GM18861 (cell line): ENCODE results near the gene DNAJA3.
A peak's percentile ranks its signal among the peaks of the same experiment; 100 is the strongest.

Experiments
- ATAC-seq: cut with Tn5 transposase; IDR thresholded peaks from one replicate; pipeline ENCODE4 v1.9.1; 2021; ENCODE audit not compliant: unreplicated experiment

Gene DNAJA3

DNA sequence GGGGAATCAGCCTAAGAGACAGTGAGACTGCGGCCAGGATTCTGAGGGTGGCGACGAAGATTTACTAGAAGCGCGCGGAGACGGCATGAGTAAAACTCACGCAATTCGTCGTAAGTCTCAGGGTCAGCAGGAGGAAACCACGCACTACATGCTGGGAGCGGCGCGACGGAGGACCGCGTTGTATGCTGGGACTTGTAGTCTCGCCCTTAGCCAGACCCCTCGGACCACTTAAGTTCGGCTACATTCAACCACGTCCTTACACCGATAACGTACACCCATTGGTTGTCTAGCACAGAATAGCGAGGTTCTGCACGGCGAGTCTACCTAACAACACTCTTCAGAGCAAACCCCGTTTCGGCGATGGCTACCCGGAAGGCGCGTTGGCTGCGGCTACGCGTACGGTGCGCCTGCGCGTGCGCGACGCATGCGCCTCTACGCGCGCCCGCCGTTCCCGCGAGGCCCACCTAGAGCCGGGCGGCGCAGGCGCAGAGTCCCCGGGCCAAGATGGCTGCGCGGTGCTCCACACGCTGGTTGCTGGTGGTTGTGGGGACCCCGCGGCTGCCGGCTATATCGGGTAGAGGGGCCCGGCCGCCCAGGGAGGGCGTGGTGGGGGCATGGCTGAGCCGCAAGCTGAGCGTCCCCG, at the start of gene DNAJA3:
Gene DNAJA3 (plus strand): TSS at position 491 of the 643 bp plus-strand sequence. CDS start 14 bp downstream, at position 505.
- peak; percentile 83 for ATAC-seq

DNA sequence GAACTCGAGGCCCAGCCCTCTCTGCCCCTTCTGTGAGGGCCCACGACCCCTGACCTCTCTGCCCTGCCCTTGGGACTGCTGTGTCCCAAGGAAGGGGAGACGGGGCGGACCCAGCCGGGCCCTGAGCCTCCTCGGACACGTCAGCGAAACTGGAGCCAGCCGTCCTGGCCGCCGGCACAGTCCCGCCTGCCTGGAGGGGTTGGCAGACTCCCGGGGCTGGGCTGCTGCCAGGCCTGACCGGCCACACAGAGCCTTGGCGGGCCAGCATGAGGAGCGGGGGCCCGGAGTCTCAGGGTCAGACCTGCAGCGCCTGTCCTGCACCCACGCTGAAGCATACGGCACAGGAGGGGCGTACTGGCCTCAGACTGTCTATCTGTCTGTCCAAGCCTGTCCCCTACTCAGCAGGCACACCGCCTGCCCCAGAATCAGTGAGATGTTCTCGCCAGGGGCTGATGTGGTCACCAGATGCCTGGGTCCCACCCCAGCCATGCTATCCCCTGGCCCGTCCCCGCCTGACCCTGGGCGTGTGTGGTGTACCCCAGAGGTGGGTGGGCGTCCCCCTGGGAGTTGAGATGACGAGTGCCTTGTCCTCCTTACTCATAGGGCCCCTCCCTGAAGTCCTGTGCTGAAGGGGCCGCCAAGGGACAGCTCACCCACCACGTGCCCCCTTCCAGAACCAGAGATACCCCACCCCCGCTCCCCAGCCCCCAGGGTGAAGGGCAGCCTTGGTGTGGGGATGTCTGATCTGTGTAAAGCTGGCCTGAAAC, 49.4 kb upstream of the DNAJA3 start:
- ATAC-seq = no peak

DNA sequence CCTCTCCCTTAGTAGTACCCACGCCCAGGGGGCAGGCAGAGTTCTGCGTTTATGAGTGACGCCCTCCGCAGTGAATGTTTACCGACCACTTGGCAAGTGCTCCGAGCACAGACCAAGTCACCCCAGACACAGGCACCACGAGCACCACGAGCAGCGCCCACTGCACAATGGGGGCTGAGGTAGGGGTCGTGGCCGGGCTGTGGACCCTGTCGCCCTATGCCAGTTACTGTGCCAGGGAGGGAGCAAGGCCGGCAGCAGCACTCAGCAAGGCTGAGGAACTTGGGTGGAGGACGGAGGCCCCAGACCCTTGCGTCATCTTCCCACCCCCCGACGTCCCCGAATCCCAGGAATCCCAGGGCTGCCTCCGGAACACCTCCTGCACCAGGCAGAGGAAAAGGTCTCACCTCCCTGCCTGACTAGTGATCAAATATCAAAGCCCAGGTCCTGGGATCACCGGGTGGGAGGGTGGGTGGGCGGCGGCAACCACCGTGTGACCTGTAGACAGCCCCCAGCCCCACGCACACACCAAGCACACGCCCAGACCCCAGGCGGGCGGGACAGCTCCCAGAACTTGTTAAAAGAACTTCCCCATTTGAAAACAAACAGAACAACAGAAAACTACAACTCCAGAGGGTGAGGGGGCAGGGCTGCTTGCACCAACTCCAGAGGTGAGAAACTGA, 48.6 kb upstream of the DNAJA3 start:
- no peak for ATAC-seq

DNA sequence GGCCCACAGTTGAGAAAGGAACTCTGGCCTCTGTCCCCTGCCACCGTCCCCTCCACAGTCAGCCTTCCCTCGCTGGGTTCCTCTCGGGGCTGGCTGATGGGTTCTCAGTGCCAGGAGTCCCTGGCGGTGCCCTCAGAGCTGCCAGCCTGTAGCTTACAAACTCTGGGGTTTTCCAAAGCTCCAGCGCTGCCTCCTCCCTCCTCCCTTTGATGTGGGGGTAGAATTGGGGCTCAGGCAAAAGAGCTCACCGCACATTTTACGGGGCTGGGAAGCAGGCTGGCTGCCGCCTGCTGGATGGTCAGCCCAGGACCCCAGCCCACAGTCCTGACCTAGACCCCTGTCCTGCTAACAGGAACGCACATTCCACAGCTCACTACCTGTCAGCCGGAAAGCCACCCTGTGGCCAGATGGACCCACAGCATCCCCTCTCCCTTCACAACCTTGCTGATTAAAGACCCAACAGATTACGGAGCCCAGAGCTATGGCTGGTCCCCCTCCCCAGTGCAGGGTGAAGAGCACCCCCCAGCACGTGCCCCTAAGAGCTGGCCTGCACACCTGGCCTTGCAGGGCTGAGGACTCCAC, 48.0 kb upstream of the DNAJA3 start:
- no peak for ATAC-seq

DNA sequence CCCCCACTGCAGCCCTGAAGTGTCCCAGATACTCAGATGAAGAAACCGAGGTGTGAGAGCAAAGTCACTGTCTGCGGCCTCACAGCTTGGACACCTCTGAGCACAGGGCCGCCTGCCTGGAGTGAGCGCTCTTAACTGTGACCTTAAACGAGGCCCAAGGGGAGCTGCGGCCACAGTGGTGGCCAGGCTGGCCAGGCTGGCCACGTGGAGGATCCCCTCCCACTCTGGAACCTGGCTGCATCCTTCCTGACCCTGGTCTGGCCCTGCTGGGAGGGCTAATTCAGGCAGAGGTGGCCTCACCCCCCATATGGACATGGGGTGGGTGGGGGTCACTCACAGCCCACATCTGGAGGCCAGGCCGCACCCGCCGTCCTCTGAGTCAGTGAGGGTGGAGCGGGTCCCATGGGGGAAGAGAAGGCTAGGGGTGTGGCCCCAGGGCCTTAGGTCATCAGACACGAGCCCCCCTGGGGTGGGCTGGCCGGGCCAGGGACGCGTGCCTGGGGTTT, 47.5 kb upstream of the DNAJA3 start:
- no peak for ATAC-seq

DNA sequence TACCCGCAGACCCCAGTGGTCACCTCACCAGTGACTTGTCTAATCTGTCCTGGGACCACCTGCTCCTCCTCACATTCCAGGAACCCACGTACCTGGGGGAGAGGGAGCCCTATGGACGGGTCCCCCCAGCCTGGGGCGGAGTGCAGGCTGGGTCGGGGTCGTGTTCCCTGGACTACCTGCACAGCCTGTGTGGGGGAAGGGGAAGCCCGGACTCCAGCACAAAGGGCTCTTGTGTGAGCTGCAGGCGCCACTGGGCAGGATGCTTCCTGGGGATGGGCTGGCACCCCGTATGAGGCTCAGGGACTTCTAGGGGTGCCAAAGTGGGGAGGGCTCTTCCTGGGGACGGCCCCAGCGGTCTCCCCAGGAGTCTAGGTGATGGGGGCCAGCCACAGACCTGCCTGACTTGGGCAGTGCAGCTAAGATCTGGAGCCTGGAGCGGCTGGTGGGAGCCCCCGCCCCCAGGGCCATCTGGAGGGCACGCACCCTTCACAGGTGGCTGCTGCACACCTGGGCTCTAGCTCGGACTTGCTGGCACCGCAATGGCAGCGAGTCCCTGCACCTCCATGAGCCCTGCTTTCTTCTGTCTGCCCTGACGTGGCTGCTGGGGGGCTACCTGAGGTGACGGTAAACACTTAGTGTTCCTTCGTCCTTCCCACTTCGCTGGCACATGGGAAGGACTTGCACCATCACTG, 46.5 kb upstream of the DNAJA3 start:
- ATAC-seq = no peak

DNA sequence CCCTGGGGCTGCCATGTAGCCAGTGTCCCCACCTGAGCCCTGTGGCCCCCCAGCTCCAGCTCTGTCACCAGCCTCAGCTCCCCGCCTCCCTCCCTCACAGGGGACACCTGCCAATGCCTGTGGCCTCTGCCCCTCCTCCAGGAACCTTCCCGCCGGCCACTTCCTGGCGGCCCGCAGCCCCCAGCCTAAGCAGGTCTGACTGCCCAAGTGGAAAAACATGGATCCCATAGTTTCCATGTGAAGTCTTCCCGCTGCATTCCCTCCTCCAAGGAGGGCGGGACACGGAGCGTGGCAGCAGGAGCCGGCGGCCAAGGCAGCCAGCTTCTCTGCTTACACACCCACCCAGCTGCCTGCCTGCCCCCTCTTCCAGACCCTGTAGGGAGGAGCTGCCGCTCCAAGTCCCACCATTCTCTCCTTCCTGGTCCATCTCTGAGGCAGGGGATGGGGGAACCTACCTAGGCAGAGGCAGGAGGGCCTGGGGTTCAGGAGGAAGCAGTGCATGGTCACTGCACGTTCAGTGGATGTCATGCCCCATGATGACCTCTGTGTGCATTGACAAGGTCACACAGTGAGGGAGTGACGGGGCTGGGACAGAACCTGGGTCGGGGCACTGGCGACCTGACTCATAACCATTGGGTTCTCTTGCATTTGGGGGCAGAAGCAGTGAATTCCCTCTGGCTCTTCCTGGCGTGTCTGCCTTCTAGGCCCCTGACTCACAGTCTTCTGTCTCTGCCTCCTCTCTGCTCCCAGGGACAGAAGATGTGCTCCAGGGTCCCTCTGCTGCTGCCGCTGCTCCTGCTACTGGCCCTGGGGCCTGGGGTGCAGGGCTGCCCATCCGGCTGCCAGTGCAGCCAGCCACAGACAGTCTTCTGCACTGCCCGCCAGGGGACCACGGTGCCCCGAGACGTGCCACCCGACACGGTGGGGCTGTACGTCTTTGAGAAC, 45.3 kb upstream of the DNAJA3 start:
- ATAC-seq = no peak

DNA sequence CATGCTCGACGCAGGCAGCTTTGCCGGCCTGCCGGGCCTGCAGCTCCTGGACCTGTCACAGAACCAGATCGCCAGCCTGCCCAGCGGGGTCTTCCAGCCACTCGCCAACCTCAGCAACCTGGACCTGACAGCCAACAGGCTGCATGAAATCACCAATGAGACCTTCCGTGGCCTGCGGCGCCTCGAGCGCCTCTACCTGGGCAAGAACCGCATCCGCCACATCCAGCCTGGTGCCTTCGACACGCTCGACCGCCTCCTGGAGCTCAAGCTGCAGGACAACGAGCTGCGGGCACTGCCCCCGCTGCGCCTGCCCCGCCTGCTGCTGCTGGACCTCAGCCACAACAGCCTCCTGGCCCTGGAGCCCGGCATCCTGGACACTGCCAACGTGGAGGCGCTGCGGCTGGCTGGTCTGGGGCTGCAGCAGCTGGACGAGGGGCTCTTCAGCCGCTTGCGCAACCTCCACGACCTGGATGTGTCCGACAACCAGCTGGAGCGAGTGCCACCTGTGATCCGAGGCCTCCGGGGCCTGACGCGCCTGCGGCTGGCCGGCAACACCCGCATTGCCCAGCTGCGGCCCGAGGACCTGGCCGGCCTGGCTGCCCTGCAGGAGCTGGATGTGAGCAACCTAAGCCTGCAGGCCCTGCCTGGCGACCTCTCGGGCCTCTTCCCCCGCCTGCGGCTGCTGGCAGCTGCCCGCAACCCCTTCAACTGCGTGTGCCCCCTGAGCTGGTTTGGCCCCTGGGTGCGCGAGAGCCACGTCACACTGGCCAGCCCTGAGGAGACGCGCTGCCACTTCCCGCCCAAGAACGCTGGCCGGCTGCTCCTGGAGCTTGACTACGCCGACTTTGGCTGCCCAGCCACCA, 44.4 kb upstream of the DNAJA3 start:
- no peak for ATAC-seq

DNA sequence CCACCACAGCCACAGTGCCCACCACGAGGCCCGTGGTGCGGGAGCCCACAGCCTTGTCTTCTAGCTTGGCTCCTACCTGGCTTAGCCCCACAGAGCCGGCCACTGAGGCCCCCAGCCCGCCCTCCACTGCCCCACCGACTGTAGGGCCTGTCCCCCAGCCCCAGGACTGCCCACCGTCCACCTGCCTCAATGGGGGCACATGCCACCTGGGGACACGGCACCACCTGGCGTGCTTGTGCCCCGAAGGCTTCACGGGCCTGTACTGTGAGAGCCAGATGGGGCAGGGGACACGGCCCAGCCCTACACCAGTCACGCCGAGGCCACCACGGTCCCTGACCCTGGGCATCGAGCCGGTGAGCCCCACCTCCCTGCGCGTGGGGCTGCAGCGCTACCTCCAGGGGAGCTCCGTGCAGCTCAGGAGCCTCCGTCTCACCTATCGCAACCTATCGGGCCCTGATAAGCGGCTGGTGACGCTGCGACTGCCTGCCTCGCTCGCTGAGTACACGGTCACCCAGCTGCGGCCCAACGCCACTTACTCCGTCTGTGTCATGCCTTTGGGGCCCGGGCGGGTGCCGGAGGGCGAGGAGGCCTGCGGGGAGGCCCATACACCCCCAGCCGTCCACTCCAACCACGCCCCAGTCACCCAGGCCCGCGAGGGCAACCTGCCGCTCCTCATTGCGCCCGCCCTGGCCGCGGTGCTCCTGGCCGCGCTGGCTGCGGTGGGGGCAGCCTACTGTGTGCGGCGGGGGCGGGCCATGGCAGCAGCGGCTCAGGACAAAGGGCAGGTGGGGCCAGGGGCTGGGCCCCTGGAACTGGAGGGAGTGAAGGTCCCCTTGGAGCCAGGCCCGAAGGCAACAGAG, 43.5 kb upstream of the DNAJA3 start:
- no peak for ATAC-seq

DNA sequence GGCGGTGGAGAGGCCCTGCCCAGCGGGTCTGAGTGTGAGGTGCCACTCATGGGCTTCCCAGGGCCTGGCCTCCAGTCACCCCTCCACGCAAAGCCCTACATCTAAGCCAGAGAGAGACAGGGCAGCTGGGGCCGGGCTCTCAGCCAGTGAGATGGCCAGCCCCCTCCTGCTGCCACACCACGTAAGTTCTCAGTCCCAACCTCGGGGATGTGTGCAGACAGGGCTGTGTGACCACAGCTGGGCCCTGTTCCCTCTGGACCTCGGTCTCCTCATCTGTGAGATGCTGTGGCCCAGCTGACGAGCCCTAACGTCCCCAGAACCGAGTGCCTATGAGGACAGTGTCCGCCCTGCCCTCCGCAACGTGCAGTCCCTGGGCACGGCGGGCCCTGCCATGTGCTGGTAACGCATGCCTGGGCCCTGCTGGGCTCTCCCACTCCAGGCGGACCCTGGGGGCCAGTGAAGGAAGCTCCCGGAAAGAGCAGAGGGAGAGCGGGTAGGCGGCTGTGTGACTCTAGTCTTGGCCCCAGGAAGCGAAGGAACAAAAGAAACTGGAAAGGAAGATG, 42.8 kb upstream of the DNAJA3 start:
- no peak for ATAC-seq

DNA sequence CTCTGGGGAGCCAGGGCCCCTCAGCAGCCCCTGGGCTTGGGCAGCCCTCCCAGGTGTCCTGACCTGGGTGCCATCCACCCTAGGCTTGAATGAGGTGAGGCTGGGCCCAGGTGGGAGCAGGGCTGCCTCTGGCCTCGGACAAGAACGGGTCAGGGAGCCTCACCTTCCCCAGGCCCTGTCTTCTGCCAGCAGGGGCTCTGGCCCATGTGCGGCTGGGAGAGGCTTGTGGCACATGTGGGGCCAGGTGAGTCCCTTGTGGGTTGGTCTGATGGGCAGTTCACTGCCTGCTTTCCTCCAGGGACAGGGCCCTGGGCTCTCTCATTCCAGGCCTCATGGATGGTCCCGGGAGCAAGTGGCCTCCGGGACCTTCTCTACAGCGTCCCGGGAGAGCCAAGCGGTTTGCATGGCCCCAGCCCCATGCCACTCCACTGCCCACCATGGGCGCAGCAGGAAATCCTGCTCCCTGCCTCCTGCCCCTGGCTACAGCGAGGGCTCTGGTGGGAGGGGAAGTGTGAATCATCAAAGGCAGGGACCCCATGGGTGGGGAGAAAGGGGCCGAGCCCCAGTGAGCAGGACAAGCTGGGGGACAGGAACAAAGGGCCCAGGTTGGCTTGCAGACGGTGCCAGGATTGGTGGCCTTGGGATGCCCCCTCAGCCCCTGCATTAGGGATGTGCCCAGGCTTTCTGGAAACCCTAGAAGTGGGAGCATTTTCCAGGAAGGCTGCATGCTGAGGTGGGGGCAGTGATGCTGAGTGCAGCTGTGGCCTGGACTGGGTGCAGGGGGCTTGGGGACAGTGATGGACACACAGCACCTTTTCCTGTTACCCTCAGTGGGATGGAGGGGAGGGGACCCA, 41.9 kb upstream of the DNAJA3 start:
- ATAC-seq = no peak

DNA sequence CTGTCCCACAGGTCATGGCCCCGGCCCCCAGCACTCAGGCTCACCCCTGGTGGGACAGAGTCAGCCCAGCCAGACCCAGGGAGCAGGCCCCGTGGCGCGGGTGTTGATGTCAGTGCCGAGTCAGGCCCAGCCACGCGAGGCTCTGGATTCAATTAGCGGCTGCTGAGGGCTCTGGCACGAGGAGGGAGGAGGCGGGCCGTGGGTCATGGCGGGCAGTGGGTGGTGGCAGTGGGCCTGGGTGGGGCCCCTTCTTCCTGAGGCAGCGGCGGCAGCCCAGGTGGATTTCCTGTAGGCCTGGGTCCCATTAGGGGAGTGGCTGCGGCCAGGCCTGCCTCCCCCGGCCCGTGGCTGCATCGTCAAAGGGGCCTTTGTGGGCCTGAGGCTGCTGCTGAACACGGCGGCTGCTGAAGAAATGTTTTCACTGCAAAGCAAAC, 41.1 kb upstream of the DNAJA3 start:
- no peak for ATAC-seq

DNA sequence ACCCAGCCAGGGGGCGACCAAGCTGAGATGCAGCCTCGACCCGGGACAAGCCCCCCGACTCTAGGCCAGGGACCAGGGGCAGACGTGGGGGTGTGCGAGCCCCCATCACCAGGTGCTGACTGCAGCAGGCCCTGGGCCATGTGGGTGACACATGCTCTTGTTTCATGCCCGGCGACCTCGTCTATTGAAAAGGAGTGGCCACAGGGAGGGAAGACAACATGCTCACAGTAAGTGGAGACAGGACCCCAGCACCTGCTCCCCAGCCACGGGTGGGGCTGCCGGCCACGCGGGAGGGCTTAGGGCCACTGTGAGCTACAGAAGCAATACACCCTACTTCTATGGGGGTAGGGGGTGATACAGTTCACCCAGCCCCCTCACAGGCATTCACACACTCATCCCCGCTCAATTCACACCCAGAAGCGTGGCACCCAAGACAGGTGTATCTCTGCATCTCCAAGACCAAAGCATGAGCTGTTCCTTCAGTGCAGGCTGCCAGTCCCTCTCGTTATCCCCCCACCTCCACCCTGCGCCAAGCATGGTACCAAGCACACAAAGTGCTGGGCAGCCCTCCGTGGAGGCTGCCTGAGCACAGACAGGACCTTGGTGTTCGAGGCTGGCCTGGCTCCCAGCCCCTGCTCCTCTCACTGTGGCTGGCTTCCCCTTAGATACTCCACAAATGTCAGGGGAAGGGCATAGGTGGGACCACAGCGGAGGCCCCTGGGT, 40.4 kb upstream of the DNAJA3 start:
- ATAC-seq = no peak

DNA sequence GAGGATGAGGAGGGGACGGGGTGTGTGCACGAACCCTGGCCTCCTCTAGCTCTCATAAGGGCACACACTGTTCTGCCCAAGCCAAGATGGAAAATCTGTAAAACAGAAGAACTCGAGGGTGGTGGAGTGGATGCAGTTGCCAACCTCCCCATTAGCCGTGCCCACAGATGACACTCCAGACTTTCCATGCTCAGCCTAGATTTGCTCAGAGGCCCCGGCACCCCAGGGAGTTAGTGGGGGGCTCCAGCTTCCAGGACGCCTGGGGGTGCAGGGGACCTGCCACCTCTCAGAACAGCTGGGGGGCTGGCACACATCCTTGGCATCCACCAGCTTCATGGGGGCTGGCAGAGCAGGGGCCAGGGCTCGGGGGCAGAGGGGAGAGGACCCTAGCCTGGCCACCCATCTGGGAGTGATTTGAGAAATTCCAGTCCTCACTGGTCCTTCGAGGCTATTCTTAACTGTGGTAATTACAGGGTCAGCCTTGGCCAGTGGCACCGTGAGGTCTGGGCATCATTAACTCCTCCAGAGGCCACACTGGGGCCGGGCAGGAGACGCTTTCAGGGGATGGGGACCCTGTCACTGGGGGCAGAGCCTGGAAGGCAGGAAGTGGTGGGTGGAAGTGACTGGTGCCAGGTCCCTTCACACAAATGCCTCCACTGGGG, 39.7 kb upstream of the DNAJA3 start:
- no peak for ATAC-seq

DNA sequence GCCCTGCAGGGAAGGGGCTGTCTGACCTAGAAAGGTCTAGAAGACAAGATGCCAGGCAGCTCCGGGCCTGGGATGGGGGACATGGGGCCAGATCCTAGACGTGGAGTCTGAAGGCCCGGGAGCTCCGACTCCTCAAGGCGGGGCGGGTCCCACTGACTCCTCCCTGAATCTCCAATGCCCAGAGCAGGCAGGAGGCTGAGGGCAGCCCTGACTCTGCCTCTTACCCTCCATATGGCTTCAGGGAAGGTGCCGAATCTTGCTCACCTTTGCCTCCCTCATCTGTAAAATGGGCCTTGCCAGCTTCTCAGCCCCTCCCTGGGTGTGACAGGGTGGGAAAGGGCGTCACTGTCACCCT, 39.2 kb upstream of the DNAJA3 start:
- ATAC-seq = no peak
